Activated T-cell treated with anti-CD3 and anti-CD28 coated beads, Interleukin-2, amount 50 U/mL, for 4 hours (primary cell): ENCODE data around the gene RALY. TPM values are rescaled to one million over a fixed set of nuclear protein-coding genes. Genes with fewer than 3 reads are reported as not detected.

ENCODE experiments used
- ATAC-seq, 2 donors: fragments of 200-7000 bp; cut with Tn5 transposase; one replicate each; pipeline ENCODE4 v1.10.0; 2021
- DNase-seq: peaks from one replicate; pipeline ENCODE4 v3.0.0-alpha.2; 2020
- H3K27me3 Mint-ChIP-seq: one replicate; pipeline ENCODE4 v1.8.0; 2021; ENCODE audit warnings: low read depth, mixed read lengths
- H3K36me3 Mint-ChIP-seq: one replicate; pipeline ENCODE4 v1.8.0; 2022; ENCODE audit warnings: mixed read lengths; ENCODE audit not compliant: insufficient read depth
- H3K4me1 Mint-ChIP-seq: one replicate; pipeline ENCODE4 v1.8.0; 2021; ENCODE audit warnings: low read depth, mixed read lengths
- H3K4me3 Mint-ChIP-seq: one replicate; pipeline ENCODE4 v1.8.0; 2021; ENCODE audit warnings: mild to moderate bottlenecking, moderate library complexity, mixed read lengths
- H3K9me3 Mint-ChIP-seq: one replicate; pipeline ENCODE4 v1.8.0; 2021; ENCODE audit warnings: mixed read lengths
- total RNA-seq, 3 donors: library from RNA; stranded (reverse); gene quantifications; one replicate each; pipeline ENCODE4 v1.2.1, GENCODE V29; 2021

The RALY gene
- total RNA-seq, 3 donors from 2014 or later: 142 to 148 (median 144) TPM

GRCh38 chr20:33995053-33995831 lies 1.5 kb downstream of the RALY start:
- Mint-ChIP-seq H3K36me3 (peaks cover 7% of the 10 kb centered on the region), H3K4me1 (peaks cover 70% of the 10 kb centered on the region), H3K9me3 (no peaks in the 10 kb centered on the region), H3K27me3 (no peaks in the 10 kb centered on the region), H3K4me3 (peak overlapping the region; percentile 97)
- ATAC-seq: no peak
- DNase-seq: no peak

DNA sequence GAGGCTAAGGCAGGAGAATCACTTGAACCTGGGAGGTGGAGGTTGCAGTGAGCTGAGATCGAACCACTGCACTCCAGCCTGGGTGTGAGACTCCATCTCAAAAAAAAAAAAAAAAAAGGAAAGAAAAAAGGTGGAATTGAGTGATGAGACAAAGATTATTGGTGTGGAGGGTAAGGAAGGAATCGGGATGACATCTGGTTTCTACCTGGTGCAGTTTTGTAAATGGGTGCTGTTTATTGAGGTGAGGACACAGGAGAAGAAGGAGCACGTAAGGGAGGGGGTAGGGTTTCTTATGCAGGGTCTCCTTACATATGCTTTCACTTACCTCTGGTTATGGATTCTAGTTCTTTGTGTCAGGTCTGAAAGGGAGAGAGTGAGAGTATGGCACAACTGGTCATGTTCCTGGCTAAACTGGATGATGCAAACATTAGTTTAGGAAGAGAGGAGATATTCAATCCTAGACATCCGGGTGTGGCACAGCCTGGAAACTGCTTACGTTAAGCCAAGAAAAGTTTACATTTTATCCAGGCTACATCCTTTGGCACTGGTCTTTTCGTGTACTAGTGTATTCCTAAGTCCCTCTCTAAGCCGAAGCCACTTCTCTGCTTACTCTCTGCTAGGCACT lies 5.4 kb downstream of the RALY start:
- H3K36me3 Mint-ChIP-seq: peaks cover 18% of the 10 kb centered on the region
- H3K4me1 Mint-ChIP-seq: peaks cover 84% of the 10 kb centered on the region
- DNase-seq (no peak), ATAC-seq (no peak)
- H3K27me3 Mint-ChIP-seq: no peaks in the 10 kb centered on the region
- H3K9me3 Mint-ChIP-seq: no peaks in the 10 kb centered on the region
- peak overlapping the region; percentile 31 for H3K4me3 Mint-ChIP-seq

DNA sequence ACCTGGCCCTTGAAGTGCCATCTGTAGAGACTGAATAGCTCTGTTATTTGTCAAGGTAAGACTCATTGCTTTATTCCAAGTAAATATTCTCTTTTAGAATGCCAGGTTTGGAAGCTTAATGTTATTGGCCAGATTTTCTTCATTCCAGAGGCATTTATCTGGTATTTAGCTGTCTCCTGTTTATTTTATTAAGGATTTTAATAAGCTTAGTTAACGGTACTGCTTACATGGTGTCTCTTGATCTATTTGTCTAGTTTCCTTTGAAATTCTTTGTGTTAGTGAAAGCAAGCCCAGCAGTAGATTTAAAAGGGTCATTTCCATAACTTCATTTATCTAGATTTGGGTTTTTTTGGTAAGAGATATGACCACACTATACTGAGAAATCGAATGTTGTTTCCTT lies 7.7 kb downstream of the RALY start:
- Mint-ChIP-seq H3K4me1 (peaks cover 93% of the 10 kb centered on the region), H3K9me3 (no peaks in the 10 kb centered on the region), H3K27me3 (no peaks in the 10 kb centered on the region), H3K4me3 (no peak overlapping the region), H3K36me3 (peaks cover 18% of the 10 kb centered on the region)
- DNase-seq (no peak), ATAC-seq (no peak)

GRCh38 chr20:34004227-34004626 lies 10.5 kb downstream of the RALY start:
- no peak for DNase-seq
- no peak overlapping the region for H3K4me3 Mint-ChIP-seq
- peaks cover 21% of the 10 kb centered on the region for H3K36me3 Mint-ChIP-seq
- peaks cover 89% of the 10 kb centered on the region for H3K4me1 Mint-ChIP-seq
- no peaks in the 10 kb centered on the region for H3K27me3 Mint-ChIP-seq
- no peak for ATAC-seq
- H3K9me3 Mint-ChIP-seq: no peaks in the 10 kb centered on the region

- no peak for ATAC-seq
- H3K27me3 Mint-ChIP-seq: no peaks in the 10 kb centered on the region
These were observed 11.2 kb downstream of the RALY start for GRCh38 chr20:34004790-34005457.

DNA sequence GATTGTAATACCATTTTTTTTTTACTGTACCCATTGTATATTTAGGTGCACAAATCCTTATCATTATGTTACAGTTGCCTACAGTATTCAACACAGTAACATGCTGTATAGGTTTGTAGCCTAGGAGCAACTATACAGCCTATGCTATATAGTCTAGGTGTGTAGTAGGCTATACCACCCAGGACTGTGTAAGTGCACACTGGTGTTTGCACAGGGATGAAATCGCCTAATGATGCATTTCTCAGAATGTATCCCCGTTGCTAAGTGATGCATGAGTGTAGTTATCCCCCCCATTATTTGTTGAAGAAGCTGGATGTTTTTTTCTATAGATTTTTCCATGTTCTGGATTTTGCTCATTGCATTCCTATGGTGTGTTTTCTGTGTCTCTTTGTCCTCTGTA lies 12.9 kb downstream of the RALY start:
- Mint-ChIP-seq H3K36me3 (peaks cover 21% of the 10 kb centered on the region), H3K4me3 (no peak overlapping the region), H3K27me3 (no peaks in the 10 kb centered on the region), H3K9me3 (no peaks in the 10 kb centered on the region), H3K4me1 (peaks cover 89% of the 10 kb centered on the region)
- ATAC-seq (no peak), DNase-seq (no peak)

More at GRCh38 chr20:34004790-34005457, 11.2 kb downstream of the RALY start:
- no peak overlapping the region for H3K4me3 Mint-ChIP-seq
- peaks cover 89% of the 10 kb centered on the region for H3K4me1 Mint-ChIP-seq
- no peak for DNase-seq
- peaks cover 21% of the 10 kb centered on the region for H3K36me3 Mint-ChIP-seq
- no peaks in the 10 kb centered on the region for H3K9me3 Mint-ChIP-seq

- no peak for DNase-seq
- no peaks in the 10 kb centered on the region for H3K9me3 Mint-ChIP-seq
- no peaks in the 10 kb centered on the region for H3K27me3 Mint-ChIP-seq
- peaks cover 88% of the 10 kb centered on the region for H3K4me1 Mint-ChIP-seq
- no peak overlapping the region for H3K4me3 Mint-ChIP-seq
- peak in 1 of 2 donors; percentile 23 for ATAC-seq
- H3K36me3 Mint-ChIP-seq: peaks cover 12% of the 10 kb centered on the region
These were observed 14.8 kb downstream of the RALY start for GRCh38 chr20:34008477-34008876.

DNA sequence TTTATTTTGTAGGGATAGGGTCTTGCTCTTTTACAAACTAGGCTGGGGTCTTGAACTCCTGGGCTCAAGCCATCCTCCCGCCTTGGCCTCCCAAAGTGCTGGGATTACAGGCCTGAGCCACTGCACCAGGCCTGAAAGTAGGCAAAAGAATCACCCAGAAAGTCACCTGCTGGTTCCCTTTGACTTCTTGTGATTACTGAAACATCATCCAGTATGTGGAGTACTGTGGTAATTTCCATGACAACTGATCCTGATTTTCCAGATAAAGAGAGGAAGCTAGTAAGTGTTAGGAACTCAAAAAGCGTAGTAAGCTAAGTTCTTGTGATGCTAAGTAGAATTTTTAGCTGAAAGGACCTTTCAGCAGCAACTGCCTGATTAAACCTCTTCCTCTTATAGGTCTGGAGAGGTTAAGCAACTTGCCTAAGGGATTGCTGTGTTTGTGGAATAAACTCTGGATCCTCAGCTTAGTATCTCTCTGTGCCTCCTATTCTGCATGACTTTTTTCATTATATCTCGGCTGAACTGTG lies 16.8 kb downstream of the RALY start:
- Mint-ChIP-seq H3K36me3 (peaks cover 12% of the 10 kb centered on the region), H3K4me1 (peaks cover 88% of the 10 kb centered on the region), H3K9me3 (no peaks in the 10 kb centered on the region), H3K4me3 (peak overlapping the region; percentile 14), H3K27me3 (no peaks in the 10 kb centered on the region)
- DNase-seq (no peak), ATAC-seq (no peak)

GRCh38 chr20:34011275-34011674 lies 17.6 kb downstream of the RALY start:
- ATAC-seq: no peak
- no peak overlapping the region for H3K4me3 Mint-ChIP-seq
- H3K27me3 Mint-ChIP-seq: no peaks in the 10 kb centered on the region
- H3K36me3 Mint-ChIP-seq: peaks cover 12% of the 10 kb centered on the region
- H3K4me1 Mint-ChIP-seq: peaks cover 88% of the 10 kb centered on the region
- DNase-seq: no peak
- no peaks in the 10 kb centered on the region for H3K9me3 Mint-ChIP-seq

GRCh38 chr20:34012330-34012729 lies 18.6 kb downstream of the RALY start:
- Mint-ChIP-seq H3K4me1 (peaks cover 90% of the 10 kb centered on the region), H3K27me3 (no peaks in the 10 kb centered on the region), H3K36me3 (peaks cover 11% of the 10 kb centered on the region), H3K4me3 (no peak overlapping the region), H3K9me3 (no peaks in the 10 kb centered on the region)
- no peak for ATAC-seq
- DNase-seq: no peak

- DNase-seq (no peak), ATAC-seq (peak; percentile 35 to 61)
- Mint-ChIP-seq H3K4me3 (no peak overlapping the region), H3K36me3 (peaks cover 13% of the 10 kb centered on the region), H3K27me3 (no peaks in the 10 kb centered on the region), H3K9me3 (no peaks in the 10 kb centered on the region), H3K4me1 (peaks cover 94% of the 10 kb centered on the region)
These were observed 19.0 kb downstream of the RALY start for GRCh38 chr20:34012735-34013134.

- Mint-ChIP-seq H3K36me3 (peaks cover 9% of the 10 kb centered on the region), H3K4me1 (peaks cover 94% of the 10 kb centered on the region), H3K4me3 (no peak overlapping the region), H3K9me3 (no peaks in the 10 kb centered on the region), H3K27me3 (no peaks in the 10 kb centered on the region)
- DNase-seq (no peak), ATAC-seq (no peak)
These were observed 19.8 kb downstream of the RALY start for GRCh38 chr20:34013554-34013953.

GRCh38 chr20:34014878-34015277 lies 21.2 kb downstream of the RALY start:
- Mint-ChIP-seq H3K27me3 (no peaks in the 10 kb centered on the region), H3K4me3 (no peak overlapping the region), H3K36me3 (peaks cover 7% of the 10 kb centered on the region), H3K9me3 (no peaks in the 10 kb centered on the region), H3K4me1 (peaks cover 88% of the 10 kb centered on the region)
- DNase-seq (no peak), ATAC-seq (no peak)

- H3K9me3 Mint-ChIP-seq: no peaks in the 10 kb centered on the region
- H3K27me3 Mint-ChIP-seq: no peaks in the 10 kb centered on the region
- ATAC-seq (peak; percentile 42 to 63), DNase-seq (no peak)
- no peak overlapping the region for H3K4me3 Mint-ChIP-seq
- peaks cover 7% of the 10 kb centered on the region for H3K36me3 Mint-ChIP-seq
- H3K4me1 Mint-ChIP-seq: peaks cover 87% of the 10 kb centered on the region
These were observed 22.0 kb downstream of the RALY start for GRCh38 chr20:34015401-34016335.
